GM11168 (cell line): Measurements from ENCODE around the gene DTNB.
"Not testable (repeated sequence)": the region's sequence is repeated elsewhere in the genome, so short reads cannot be mapped to it uniquely, and the experiment has no call there.

Experiments used
- in situ Hi-C: fragments of 300-500 bp; cut with MboI; formaldehyde crosslinking; loops from one replicate; pipeline ENCODE4 v1.12.0; 2022; ENCODE audit warnings: low sequenced_read_pairs; ENCODE audit not compliant: unreplicated experiment

The DTNB gene

DNA sequence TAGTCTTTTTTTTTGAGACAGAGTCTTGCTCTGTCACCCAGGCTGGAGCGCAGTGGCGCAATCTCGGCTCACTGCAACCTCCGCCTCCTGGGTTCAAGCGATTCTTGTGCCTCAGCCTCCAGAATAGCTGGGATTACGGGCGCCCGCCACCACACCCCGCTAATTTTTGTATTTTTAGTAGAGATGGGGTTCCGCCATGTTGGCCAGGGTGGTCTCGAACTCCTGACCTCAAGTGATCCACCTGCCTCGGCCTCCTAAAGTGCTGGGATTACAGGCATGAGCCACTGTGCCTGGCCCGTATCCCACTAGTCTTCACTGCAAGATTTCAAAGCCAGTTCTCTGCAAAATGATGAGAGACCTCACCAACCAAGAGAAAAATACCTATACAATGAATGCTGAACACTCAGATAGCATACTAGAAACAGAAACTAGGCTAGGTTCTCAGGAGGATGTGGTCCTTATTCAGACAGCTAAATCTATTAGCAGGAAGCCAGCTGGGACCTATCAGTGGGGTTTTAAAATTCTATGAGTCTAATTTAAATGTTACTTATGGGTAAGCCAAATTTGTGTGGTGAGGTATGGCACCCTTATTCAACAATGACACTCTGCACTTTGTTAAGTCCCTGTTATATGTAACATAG, 270.1 kb downstream of the DTNB start:
- in situ Hi-C loops = not testable (repeated sequence)

DNA sequence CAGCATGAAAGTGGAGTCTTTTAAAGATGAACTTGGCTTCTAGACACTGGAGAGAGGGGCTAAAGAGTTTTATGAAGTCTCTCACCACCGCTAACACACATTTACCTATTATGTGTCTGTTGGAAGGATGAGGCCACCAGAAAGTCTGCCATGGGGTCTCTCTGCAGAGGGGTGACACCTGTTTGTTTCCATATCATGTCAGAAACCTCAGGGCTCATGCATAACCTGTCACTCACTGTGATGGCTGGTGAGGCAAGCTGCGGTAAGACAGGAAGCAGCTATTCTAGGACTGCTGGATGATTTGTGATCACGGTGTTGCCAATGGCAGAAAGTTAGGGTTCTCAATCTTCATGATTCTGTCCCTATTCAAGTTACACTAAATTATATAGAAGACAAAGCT, 270.9 kb downstream of the DTNB start:
- in situ Hi-C loops = no loop called here

- in situ Hi-C loops = no loop called here
Measured at GRCh38 chr2:25401307-25402026, 271.9 kb downstream of the DTNB start.

GRCh38 chr2:25400576-25401216, 272.7 kb downstream of the DTNB start:
- in situ Hi-C loops = no loop called here

DNA sequence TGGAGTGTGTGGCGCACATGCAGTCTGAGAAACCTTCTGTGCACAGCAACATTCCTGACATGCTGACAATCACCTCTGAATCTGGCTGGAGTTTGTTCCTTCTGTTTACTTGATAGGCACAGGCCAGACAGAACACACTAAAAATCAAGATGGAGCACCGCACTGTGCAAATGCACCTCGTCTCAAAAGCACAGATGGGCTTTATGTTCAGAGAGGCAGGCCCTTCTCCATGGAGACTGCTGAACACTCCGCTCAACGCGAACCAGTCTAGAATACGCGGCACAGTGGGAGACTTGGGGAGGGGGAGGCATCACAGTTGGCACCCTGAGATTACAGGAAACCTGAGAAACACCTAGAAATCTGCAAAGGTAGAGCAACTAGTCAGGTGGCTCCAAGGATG, 273.2 kb downstream of the DTNB start:
- in situ Hi-C loops = no loop called here

DNA sequence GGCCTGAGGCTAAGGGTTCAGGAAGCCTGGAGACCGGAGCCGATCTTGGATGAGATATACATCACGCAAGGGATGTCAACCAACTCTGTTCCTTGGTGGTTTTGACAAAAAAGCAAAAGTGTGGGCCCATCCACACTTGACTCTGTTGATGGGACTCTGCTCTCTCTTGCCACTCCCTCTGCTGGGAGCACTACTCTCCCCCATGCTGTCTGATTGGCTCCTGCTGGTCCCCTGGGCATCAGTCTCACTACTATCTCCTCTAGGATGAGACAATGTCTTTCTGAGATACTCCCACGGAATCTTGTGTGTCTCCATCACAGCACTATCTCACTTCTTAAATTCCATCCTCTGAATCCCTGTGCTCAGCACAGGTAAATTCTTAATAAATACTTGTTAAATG, 274.8 kb downstream of the DTNB start:
- in situ Hi-C loops = no loop called here

DNA sequence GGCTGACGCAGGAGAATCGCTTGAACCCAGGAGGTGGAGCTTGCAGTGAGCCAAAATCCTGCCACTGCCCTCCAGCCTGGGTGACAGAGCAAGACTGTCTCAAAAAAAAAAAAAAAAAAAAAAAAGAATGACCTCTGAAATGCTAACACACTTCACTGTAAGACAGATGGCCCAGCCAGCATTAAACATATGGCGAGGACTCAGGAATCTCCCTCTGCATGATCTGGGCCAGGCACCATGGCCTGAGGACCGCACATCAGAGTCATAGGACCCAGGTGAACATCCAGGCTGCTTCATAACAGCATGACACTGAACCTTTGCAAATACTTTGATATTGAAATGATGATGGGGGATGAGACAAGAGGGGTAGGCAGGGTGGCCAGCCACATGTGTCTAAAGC, 275.6 kb downstream of the DTNB start:
- in situ Hi-C loops = no loop called here

- in situ Hi-C loops = no loop called here
Measured at GRCh38 chr2:25389161-25389560, 284.2 kb downstream of the DTNB start.

DNA sequence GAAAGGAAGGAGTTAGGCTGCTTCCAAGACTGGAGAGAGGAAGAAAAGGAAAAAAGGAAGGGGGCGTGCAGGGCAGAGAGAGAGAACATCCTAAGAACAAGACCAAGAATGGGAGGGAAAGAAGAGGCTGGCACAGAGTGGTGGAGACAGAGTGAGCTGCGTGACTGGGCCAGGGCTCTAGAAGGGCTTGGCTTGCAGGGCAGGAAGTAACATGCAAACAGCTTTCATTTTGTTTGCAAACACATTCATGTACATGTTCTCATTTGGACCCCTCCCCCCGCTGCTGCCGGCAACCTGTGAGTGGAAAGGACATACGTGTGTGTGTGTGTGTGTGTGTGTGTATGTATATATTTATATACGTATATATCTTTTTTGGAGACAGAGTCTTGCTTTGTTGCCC, 284.9 kb downstream of the DTNB start:
- in situ Hi-C loops = no loop called here

DNA sequence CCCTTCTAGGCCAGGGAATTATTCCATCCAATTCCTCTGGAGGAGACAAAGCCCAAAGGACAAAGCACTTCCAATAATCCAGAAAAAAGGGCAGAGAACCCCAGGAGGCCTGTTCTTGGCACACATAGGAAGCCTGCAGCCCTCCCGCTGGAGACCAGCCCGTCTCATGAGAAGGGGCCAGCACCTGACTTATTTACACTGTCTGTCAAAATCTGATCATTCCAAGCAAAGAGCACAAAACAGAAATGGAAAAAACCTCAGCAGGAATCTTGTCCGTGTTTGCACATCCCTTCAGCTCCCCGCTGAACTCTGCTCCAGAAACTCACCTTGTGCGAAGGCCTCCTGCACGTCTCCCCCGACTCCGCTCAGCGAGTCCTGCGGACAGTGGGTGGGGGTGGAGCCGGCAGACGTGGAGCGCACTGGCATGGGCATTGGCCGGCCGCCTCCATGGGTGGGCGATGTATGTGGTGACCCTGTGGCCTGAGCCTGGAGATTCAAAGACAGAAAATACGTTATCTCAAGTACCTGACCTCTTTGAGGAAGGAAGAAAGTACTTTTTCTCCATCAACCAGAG, 285.4 kb downstream of the DTNB start:
- in situ Hi-C loops = no loop called here

GRCh38 chr2:25386971-25387875, 286.2 kb downstream of the DTNB start:
- in situ Hi-C loops = no loop called here

GRCh38 chr2:25385910-25386309, 287.5 kb downstream of the DTNB start:
- in situ Hi-C loops = no loop called here

GRCh38 chr2:25383806-25384205, 289.6 kb downstream of the DTNB start:
- in situ Hi-C loops = no loop called here

DNA sequence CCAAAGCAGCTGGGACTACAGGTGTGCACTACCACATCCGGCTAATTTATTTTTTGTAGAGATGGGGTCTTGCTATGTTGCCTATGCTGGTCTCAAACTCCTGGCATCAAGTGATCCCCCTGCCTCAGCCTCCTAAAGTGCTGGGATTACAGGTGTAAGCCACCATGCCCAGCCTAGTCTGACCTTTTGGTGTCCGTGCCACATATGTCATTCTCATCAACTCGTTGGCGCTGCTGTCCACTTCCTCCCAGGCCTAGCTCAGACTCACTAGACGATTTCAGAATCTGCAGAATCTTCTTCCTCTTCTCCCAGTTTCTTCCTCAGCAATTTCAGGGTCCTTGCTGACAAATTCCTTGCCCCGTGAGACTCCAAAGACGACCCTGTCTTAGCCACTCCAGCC, 291.9 kb downstream of the DTNB start:
- in situ Hi-C loops = no loop called here

DNA sequence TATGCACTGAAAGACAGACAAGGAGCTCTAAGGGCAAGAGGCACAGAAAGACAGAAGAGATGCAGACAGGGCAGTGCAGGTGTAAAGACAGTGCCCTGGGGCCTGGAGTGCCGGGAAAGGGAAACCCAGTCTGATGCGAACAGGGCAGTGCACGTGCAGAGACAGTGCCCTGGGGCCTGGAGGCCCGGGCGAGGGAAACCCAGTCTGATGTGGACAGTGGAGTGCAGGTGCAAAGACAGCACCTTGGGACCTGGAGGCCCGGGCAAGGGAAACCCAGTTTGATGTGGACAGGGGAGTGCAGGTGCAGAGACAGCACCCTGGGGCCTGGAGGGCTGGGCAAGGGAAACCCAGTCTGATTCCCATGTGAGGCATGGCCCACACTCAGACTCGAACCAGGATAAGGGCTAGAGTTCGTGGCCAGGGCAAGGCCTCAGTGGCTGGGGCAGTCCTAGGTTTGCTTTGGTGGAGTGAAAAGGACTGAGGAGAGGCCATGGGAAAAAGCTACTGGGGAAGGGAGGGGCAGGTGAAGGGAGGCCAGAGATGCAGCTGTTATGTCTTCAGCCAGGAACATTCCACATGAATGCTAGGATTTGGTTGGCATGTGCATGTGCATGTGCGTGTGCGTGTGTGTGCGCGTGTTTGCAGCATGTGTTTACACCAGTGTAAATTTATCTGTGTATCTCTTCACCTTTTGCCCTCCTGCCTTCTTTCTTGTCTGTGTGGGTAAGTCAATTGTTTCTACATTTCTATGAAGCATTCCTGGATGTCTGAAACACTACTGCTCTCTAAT, 292.6 kb downstream of the DTNB start:
- in situ Hi-C loops = no loop called here

- in situ Hi-C loops = no loop called here
Measured at GRCh38 chr2:25380023-25380422, 293.4 kb downstream of the DTNB start.

- in situ Hi-C loops = no loop called here
Measured at GRCh38 chr2:25379535-25379934, 293.8 kb downstream of the DTNB start.

DNA sequence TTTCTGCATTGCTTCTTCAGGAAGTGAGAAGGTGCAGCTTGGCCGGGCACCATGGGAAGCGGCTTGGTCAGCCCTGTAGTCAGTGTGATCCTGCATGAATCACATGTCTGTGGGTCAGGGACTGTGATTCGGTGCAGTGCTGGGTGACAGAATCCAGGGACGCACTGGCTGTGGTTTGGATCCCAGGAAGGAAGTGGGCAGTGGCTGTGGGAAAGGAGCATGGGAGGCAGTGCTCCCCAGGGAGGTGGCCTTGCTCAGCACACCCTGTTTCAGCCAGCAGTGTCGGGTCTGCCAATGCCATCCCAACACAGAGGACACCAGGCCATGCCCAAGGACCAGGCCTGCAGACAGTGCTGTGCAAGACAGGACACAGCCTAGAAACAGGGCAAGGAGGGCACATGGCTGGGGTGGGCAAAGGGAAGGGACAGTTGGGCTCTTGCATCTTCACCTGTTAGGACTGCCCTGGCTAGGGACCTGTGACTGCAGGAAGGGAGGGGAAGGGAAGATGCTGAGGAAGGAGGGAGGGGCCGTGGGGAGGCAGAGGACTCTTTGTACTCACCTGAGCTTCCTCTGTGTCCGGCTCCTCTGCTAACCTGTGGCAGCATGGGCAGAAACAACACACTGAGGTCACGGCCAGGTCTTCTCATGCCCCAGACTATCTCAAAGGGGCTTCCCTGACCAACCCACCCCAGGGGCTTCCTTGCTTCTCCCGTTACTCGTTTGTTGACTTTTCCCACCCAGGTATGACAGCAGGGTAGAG, 294.5 kb downstream of the DTNB start:
- in situ Hi-C loops = no loop called here
